Activated CD8-positive, alpha-beta T cell treated with anti-CD3 and anti-CD28 coated beads for 36 hours (primary cell): Measurements from ENCODE around the gene MMP7. TPM values are rescaled to one million over a fixed set of nuclear protein-coding genes. Genes with fewer than 3 reads are reported as not detected.

ENCODE experiments used
- ATAC-seq: fragments of 200-7000 bp; cut with Tn5 transposase; one replicate; pipeline ENCODE4 v1.10.0; 2021; ENCODE audit warnings: mild to moderate bottlenecking, moderate library complexity
- CTCF ChIA-PET: fragments of 350-600 bp; sonication (Branson Sonifier 250); formaldehyde crosslinking; loops from one replicate; lab custom pipeline; 2021; ENCODE audit warnings: antibody characterized with exemption; lab: Charles Lee
- POLR2A ChIA-PET: fragments of 350-600 bp; sonication (Branson Sonifier 250); formaldehyde crosslinking; loops from one replicate; lab custom pipeline; 2021; ENCODE audit warnings: antibody characterized with exemption; lab: Charles Lee
- DNase-seq: peaks from one replicate; pipeline ENCODE4 v3.0.0-alpha.2; 2020
- H3K27ac Mint-ChIP-seq: one replicate; pipeline ENCODE4 v1.8.0; 2021; ENCODE audit warnings: mild to moderate bottlenecking, mixed read lengths
- H3K27me3 Mint-ChIP-seq: one replicate; pipeline ENCODE4 v1.8.0; 2021; ENCODE audit warnings: mixed read lengths
- H3K36me3 Mint-ChIP-seq: one replicate; pipeline ENCODE4 v1.8.0; 2021; ENCODE audit warnings: low read depth, mixed read lengths
- H3K4me1 Mint-ChIP-seq: one replicate; pipeline ENCODE4 v1.8.0; 2021; ENCODE audit warnings: low read depth, mixed read lengths
- H3K4me3 Mint-ChIP-seq: one replicate; pipeline ENCODE4 v1.8.0; 2021; ENCODE audit warnings: mild to moderate bottlenecking, moderate library complexity, mixed read lengths
- H3K9me3 Mint-ChIP-seq: one replicate; pipeline ENCODE4 v1.8.0; 2021; ENCODE audit warnings: mixed read lengths
- intact Hi-C: fragments of 100-400 bp; cut with micrococcal nuclease; formaldehyde crosslinking; loops from one replicate; pipeline ENCODE4 v1.10.0; 2022
- total RNA-seq, 2 experiments: library from RNA; stranded (reverse); gene quantifications; one replicate each; pipeline ENCODE4 v1.2.3, GENCODE V29; 2021
- TF ChIP-seq, protein P1 (sequence below): fragments of 200-600 bp; IDR thresholded peaks from one replicate; pipeline ENCODE4 v1.8.0; 2022; ENCODE audit warnings: antibody characterized with exemption, mild to moderate bottlenecking

MMP7 gene
- total RNA-seq, 2 experiments from 2014 or later = not detected

GRCh38 chr11:102523189-102523570 is 7.4 kb downstream of the MMP7 start:
- DNase-seq (no peak), ATAC-seq (no peak)
- Mint-ChIP-seq H3K4me1 (peaks cover 3% of the 10 kb centered on the region), H3K36me3 (no peaks in the 10 kb centered on the region), H3K4me3 (no peak overlapping the region), H3K9me3 (no peaks in the 10 kb centered on the region), H3K27me3 (peaks cover 4% of the 10 kb centered on the region), H3K27ac (no peak overlapping the region)
- TF ChIP-seq, protein P1, sequence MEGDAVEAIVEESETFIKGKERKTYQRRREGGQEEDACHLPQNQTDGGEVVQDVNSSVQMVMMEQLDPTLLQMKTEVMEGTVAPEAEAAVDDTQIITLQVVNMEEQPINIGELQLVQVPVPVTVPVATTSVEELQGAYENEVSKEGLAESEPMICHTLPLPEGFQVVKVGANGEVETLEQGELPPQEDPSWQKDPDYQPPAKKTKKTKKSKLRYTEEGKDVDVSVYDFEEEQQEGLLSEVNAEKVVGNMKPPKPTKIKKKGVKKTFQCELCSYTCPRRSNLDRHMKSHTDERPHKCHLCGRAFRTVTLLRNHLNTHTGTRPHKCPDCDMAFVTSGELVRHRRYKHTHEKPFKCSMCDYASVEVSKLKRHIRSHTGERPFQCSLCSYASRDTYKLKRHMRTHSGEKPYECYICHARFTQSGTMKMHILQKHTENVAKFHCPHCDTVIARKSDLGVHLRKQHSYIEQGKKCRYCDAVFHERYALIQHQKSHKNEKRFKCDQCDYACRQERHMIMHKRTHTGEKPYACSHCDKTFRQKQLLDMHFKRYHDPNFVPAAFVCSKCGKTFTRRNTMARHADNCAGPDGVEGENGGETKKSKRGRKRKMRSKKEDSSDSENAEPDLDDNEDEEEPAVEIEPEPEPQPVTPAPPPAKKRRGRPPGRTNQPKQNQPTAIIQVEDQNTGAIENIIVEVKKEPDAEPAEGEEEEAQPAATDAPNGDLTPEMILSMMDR = no peak
- CTCF ChIA-PET = interaction anchor here (1.2 to 2.7 kb wide), 5 partner anchors 12 to 180 kb away, joined by 3 to 14 read pairs (median 3); no protein-coding TSS in a partner anchor
- POLR2A ChIA-PET = no interaction called here
- intact Hi-C loops = no loop called here

DNA sequence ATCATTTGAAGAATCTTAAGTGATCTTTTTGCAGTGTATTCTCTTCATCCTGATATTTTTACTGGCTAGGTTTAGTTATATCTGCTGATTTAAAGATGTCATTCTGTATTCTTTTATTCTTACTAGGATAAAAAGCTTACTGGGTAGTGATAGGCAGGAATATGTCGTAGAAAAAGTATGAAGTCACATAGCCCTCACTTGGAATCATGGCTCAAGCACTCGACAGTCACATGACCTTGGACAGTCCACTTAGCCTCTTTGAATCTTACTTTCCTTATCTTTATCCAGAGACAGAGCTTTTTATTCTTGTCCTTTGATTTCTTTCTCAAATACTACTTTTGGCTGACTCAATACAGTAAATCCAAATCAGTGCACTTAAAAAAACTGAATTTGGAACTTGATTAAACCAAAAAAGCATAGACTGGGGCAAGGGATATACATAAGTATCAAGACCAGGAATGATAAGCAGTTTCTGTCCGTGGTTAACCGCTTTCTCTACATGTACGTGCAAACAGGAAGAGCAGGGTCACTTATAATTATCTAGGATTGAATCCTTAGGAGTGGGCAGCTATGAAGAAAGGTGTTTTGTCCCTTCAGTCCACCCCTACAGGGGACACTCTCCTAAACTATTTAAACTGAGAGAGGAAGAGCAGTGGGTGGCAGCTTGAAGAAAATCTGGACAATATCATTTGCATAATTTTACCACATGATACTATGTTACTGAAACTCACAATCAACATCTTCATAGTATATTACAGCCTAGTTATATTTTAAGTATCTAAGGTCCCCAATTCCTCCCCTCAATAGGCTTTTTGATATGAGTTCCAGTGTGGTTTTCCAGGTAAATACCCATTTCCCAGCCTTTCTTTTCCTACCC is 8.0 kb downstream of the MMP7 start:
- ATAC-seq (no peak), DNase-seq (no peak)
- intact Hi-C loops = no loop called here
- Mint-ChIP-seq H3K9me3 (no peaks in the 10 kb centered on the region), H3K36me3 (no peaks in the 10 kb centered on the region), H3K4me3 (no peak overlapping the region), H3K27me3 (peaks cover 4% of the 10 kb centered on the region), H3K4me1 (peaks cover 3% of the 10 kb centered on the region), H3K27ac (no peak overlapping the region)
- ChIA-PET CTCF (interaction anchor here (1.3 to 2.7 kb wide), 3 partner anchors 91 to 144 kb away, joined by 3 to 14 read pairs (median 5); no protein-coding TSS in a partner anchor), POLR2A (no interaction called here)
- TF ChIP-seq, protein P1 = no peak

- POLR2A ChIA-PET = no interaction called here
- Mint-ChIP-seq H3K27me3 (peaks cover 4% of the 10 kb centered on the region), H3K36me3 (no peaks in the 10 kb centered on the region), H3K9me3 (no peaks in the 10 kb centered on the region), H3K4me3 (no peak overlapping the region), H3K4me1 (peaks cover 3% of the 10 kb centered on the region), H3K27ac (no peak overlapping the region)
- intact Hi-C loops = no loop called here
- ATAC-seq (no peak), DNase-seq (no peak)
- CTCF ChIA-PET = interaction anchor here (1.3 kb wide), 1 partner anchor 145 kb away, joined by 5 read pairs; no protein-coding TSS in a partner anchor
- TF ChIP-seq, protein P1 = no peak
These were observed 9.4 kb downstream of the MMP7 start for GRCh38 chr11:102521121-102521520.

GRCh38 chr11:102520514-102520913 is 10.0 kb downstream of the MMP7 start:
- TF ChIP-seq, protein P1 = no peak
- H3K4me3 Mint-ChIP-seq = no peak overlapping the region
- H3K27ac Mint-ChIP-seq = no peak overlapping the region
- no peak for ATAC-seq
- H3K9me3 Mint-ChIP-seq = no peaks in the 10 kb centered on the region
- peaks cover 4% of the 10 kb centered on the region for H3K27me3 Mint-ChIP-seq
- CTCF ChIA-PET = interaction anchor here (0.6 to 2.4 kb wide), 3 partner anchors 19 to 146 kb away, joined by 3 to 14 read pairs (median 5); no protein-coding TSS in a partner anchor
- POLR2A ChIA-PET = no interaction called here
- H3K4me1 Mint-ChIP-seq = peaks cover 3% of the 10 kb centered on the region
- DNase-seq = no peak
- intact Hi-C loops = no loop called here
- H3K36me3 Mint-ChIP-seq = no peaks in the 10 kb centered on the region
